IPS-18a (cell line): ENCODE measurements around the gene CRHBP.
"Not testable (repeated sequence)": the region's sequence is repeated elsewhere in the genome, so short reads cannot be mapped to it uniquely, and the experiment has no call there.

Experiments
- H3K27ac ChIP-seq: one replicate; pipeline ENCODE4 v1.5.1; 2013; ENCODE audit warnings: low read length
- H3K27me3 ChIP-seq: one replicate; pipeline ENCODE4 v1.6.1; 2013; ENCODE audit warnings: mild to moderate bottlenecking, low read length; ENCODE audit not compliant: control insufficient read depth, insufficient read depth
- H3K36me3 ChIP-seq: one replicate; pipeline ENCODE4 v1.6.1; 2013; ENCODE audit warnings: low read depth, low read length; ENCODE audit not compliant: control insufficient read depth
- H3K4me1 ChIP-seq: one replicate; pipeline ENCODE4 v1.6.1; 2013; ENCODE audit warnings: low read depth, low read length; ENCODE audit not compliant: control insufficient read depth
- H3K4me3 ChIP-seq: one replicate; pipeline ENCODE4 v1.5.1; 2013; ENCODE audit warnings: low read length
- H3K9ac ChIP-seq: one replicate; pipeline ENCODE4 v1.6.1; 2013; ENCODE audit warnings: mild to moderate bottlenecking, low read length, moderate library complexity
- H3K9me3 ChIP-seq: one replicate; pipeline ENCODE4 v1.6.1; 2013; ENCODE audit warnings: low read depth, low read length; ENCODE audit not compliant: control insufficient read depth

Gene CRHBP, protein sequence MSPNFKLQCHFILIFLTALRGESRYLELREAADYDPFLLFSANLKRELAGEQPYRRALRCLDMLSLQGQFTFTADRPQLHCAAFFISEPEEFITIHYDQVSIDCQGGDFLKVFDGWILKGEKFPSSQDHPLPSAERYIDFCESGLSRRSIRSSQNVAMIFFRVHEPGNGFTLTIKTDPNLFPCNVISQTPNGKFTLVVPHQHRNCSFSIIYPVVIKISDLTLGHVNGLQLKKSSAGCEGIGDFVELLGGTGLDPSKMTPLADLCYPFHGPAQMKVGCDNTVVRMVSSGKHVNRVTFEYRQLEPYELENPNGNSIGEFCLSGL

DNA sequence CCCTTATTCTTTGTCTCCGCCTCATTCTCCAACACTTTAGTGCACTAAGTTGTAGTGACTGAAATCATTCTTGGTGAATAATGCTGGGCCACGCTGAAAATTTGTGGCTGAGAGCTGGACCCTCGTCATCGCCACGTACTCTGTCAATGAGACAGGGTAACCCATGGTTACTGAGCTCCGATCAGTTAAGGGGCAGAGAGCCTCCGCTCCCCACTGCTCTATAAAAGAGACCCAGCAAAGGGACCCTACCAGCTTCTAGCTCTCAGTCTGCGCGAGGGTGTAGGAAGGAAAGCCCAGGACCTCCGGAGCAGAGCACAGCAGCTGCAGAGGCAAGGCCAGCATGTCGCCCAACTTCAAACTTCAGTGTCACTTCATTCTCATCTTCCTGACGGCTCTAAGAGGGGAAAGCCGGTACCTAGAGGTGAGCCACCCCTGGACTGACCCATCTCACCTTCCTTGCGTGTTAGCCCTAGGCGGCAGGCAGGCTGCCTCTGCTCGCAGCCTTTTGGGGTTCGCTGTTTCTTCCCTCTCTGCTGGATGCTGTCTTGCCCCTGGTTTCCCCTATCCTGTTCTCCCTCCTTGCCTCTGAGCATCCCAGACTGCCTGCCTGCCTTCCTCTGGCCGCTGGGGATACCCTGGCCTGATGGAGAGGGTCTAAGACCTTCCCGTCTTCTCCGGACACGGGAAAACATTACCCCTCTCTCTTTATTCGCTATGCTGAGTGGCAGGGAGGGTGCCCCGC, at the start of gene CRHBP:
TSS of gene CRHBP (plus strand) at position 251 of the 742 bp plus-strand sequence. CDS start at position 341, 90 bp downstream.
- Histone ChIP-seq H3K27me3 (peaks cover 59% of the 10 kb centered on the region), H3K9ac (no peak within 1 kb of the TSS), H3K4me3 (peak within 1 kb of the TSS; percentile 62), H3K27ac (no peak within 1 kb of the TSS), H3K9me3 (no peaks in the 10 kb centered on the region), H3K36me3 (no peaks in the 10 kb centered on the region), H3K4me1 (no peaks in the 10 kb centered on the region)

DNA sequence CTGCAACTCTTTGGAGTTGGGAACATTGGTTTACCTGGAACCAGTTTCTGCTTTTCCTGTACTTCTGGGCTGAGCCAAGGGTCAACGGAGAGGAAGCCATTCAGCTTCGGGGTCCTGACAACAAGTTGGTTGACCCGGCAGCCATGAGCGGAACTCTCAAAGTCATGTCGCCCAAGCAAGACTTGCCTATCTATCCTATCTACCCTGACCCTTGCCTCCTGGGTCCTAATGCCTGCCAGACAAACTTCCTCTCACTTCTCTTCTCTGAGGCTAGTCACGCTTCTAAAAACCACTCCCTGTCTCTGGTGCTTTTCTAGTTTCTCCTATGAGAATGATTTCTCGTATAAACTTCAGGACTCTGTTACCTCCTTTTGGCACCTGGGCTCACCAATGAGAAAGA, 44.7 kb upstream of the CRHBP start:
- no peaks in the 10 kb centered on the region for H3K4me1 ChIP-seq
- H3K9ac ChIP-seq = no peak overlapping the region
- no peak overlapping the region for H3K4me3 ChIP-seq
- no peaks in the 10 kb centered on the region for H3K36me3 ChIP-seq
- H3K9me3 ChIP-seq = no peaks in the 10 kb centered on the region
- no peak overlapping the region for H3K27ac ChIP-seq
- H3K27me3 ChIP-seq = no peaks in the 10 kb centered on the region

DNA sequence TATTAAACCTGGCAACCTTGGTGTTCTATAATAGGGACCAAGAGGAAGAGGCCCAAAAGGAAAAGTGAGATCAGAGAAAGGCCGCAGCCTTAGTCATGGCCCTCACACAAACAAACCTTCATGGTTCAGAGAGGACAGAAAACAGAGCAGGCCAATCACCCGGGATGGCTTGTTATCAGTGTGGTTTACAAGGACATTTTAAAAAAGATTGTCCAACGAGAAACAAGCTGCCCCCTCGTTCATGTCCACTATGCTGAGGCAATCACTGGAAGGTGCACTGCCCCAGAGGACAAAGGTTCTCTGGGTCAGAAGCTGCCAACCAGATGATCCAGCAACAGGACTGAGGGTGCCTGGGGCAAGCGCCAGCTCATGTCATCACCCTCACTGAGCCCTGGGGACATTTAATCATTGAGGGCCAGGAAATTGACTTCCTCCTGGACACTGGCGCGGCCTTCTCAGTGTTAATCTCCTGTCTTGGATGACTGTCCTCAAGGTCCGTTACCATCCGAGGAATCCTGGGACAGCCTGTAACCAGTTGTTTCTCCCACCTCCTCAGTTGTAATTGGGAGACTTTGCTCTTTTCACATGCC, 42.4 kb upstream of the CRHBP start:
- not testable (repeated sequence) for H3K4me1 ChIP-seq, H3K9ac ChIP-seq, H3K4me3 ChIP-seq, H3K27me3 ChIP-seq, H3K9me3 ChIP-seq, H3K27ac ChIP-seq, H3K36me3 ChIP-seq

- not testable (repeated sequence) for H3K27ac ChIP-seq, H3K4me3 ChIP-seq, H3K27me3 ChIP-seq, H3K4me1 ChIP-seq, H3K9ac ChIP-seq, H3K9me3 ChIP-seq, H3K36me3 ChIP-seq
Observed at GRCh38 chr5:76914671-76915070, 38.2 kb upstream of the CRHBP start.

DNA sequence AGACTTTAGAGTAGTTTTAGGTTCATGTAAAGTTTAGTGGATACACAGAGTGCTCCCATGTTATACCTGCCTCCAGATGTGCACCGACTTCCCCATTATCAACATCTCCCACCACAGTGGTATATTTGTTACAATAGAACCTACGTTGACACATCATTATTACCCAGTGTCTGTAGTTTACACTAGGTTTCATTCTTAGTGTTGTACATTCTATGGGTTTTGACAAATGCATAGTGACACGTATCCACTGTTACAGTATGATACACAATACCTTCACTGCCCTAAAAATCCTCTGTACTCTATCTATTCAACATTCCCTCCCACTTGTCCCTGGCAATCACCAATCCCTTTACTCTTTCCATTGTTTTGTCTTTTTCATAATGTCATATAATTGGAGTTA, 34.3 kb upstream of the CRHBP start:
- H3K36me3 ChIP-seq = no peaks in the 10 kb centered on the region
- H3K9me3 ChIP-seq = no peaks in the 10 kb centered on the region
- H3K27me3 ChIP-seq = no peaks in the 10 kb centered on the region

DNA sequence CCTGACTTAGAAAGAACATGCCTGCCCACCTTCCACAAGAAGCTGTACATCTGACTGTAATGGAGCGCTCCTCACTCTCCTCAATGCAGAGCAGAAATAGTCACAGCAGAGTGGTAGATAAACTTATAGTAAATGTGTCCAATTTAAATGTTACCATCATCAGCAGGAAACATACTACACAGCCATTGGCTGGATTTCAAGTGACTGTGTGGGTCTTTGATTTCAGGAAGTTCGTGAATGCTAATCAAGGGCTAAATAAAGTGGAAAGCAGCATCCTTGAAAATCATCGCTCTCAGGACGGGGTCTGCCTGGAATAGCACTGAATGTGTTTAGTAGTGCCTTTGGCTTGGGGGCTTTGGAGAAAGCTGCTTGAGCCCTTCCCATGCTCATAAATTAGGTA, 32.4 kb upstream of the CRHBP start:
- Histone ChIP-seq H3K36me3 (no peaks in the 10 kb centered on the region), H3K9ac (no peak overlapping the region), H3K9me3 (no peaks in the 10 kb centered on the region), H3K4me3 (no peak overlapping the region), H3K27ac (no peak overlapping the region), H3K4me1 (no peaks in the 10 kb centered on the region), H3K27me3 (no peaks in the 10 kb centered on the region)

More for the DNA sequence above, 34.3 kb upstream of the CRHBP start:
- no peak overlapping the region for H3K4me3 ChIP-seq
- no peak overlapping the region for H3K9ac ChIP-seq
- H3K27ac ChIP-seq = no peak overlapping the region
- H3K4me1 ChIP-seq = no peaks in the 10 kb centered on the region

DNA sequence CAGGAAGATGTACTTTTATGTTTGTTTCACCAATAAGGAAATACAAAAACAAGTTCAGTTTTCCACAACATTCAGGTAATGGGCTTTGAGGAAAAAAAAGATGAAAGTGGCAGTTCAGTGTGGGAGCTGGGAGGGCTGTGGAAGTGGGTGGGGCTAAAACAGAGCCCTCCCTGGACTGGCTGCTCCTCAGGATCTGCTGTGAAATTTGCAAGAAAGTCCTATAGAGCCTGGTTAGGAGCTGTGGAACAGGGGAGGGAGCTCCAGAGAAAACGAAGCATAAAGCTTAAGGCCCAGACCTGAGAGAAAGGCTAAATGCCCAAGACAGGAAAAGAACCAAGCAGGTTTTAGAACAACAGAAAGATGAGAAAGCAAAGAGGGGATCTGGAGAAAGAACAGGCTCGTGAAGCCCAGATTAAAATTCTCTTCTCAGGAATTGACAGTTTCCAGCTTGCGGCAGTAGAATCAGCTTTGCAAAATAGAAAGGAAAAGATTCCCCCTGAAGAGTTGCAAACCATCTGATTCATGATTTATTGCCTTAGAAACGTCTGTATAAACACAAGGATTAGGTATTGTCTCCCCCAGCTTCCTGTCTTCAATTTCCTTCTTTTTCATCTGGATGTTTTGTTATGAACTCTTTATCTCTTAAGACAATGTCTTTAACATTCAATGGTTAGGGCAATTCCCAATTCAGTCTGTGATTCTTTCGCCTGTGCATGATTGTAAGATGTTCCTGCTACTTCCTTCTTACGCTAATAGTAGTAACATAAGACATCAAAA, 26.3 kb upstream of the CRHBP start:
- no peak overlapping the region for H3K27ac ChIP-seq
- H3K4me3 ChIP-seq = no peak overlapping the region
- no peaks in the 10 kb centered on the region for H3K36me3 ChIP-seq
- H3K4me1 ChIP-seq = no peaks in the 10 kb centered on the region
- H3K9ac ChIP-seq = no peak overlapping the region
- no peaks in the 10 kb centered on the region for H3K27me3 ChIP-seq
- H3K9me3 ChIP-seq = no peaks in the 10 kb centered on the region

DNA sequence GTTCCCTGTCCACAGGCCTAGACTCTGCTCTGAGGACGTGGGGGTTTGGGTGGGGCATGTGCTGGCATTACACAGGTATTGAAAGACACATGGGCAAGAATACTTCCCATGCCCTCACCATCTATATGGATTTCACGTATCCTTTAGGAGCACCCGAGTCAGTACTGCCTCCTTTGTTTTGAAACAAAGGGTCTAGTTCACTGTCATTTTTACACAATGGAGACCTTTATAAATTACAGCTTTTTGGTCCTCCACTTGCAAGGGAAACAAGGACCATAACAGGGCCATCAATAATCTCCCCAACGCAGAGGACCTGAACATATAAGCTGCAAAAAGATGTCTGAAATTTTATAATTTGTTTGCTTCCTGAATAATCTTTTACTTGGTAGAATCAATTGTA, 24.9 kb upstream of the CRHBP start:
- H3K9me3 ChIP-seq = no peaks in the 10 kb centered on the region
- H3K36me3 ChIP-seq = no peaks in the 10 kb centered on the region
- H3K9ac ChIP-seq = no peak overlapping the region
- no peak overlapping the region for H3K4me3 ChIP-seq
- no peak overlapping the region for H3K27ac ChIP-seq
- H3K4me1 ChIP-seq = no peaks in the 10 kb centered on the region
- H3K27me3 ChIP-seq = no peaks in the 10 kb centered on the region

- H3K27me3 ChIP-seq = no peaks in the 10 kb centered on the region
- no peaks in the 10 kb centered on the region for H3K9me3 ChIP-seq
- no peaks in the 10 kb centered on the region for H3K4me1 ChIP-seq
- no peak overlapping the region for H3K27ac ChIP-seq
- no peak overlapping the region for H3K4me3 ChIP-seq
- no peak overlapping the region for H3K9ac ChIP-seq
- no peaks in the 10 kb centered on the region for H3K36me3 ChIP-seq
Observed at GRCh38 chr5:76930083-76930482, 22.8 kb upstream of the CRHBP start.

DNA sequence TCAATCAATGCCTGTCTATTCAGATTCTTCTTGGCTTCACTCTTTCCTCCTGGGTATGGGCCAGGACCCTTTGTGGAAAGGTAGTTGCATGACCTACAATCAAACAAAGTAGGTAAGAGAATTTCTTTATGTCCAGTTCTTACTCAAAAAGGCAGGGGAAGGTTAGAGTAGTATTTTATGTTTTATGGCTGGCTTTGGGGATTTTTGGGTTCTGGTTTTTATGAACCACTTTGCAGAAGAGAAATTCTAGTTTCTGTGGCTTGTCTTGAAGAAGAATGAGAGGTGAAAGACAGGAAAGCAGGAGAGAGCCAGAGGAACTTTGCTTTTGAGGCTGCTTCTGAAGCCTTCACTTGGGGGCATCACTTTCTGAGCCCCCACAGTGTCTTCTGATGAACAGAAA, 14.7 kb upstream of the CRHBP start:
- no peak overlapping the region for H3K27ac ChIP-seq
- no peak overlapping the region for H3K9ac ChIP-seq
- H3K4me1 ChIP-seq = no peaks in the 10 kb centered on the region
- no peaks in the 10 kb centered on the region for H3K36me3 ChIP-seq
- H3K4me3 ChIP-seq = no peak overlapping the region
- no peaks in the 10 kb centered on the region for H3K27me3 ChIP-seq
- H3K9me3 ChIP-seq = no peaks in the 10 kb centered on the region

DNA sequence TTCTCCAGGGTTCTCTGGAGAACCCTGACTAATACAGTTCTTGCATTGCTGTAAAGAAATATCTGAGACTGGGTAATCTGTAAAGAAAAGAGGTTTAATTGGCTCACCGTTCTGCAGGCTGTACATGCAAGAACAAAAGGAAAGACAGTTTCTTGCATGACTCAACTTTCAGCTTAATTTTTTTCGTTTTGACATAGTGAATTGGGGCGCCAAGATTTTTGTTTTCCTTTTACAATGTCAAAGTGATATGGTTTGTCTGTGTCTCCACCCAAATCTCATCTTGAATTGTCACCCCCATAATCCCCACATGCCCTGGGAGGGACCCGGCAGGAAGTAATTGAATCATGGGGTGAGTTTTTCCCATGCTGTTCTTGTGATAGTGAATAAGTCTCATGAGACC, 11.8 kb upstream of the CRHBP start:
- no peak overlapping the region for H3K9ac ChIP-seq
- no peaks in the 10 kb centered on the region for H3K27me3 ChIP-seq
- H3K9me3 ChIP-seq = no peaks in the 10 kb centered on the region
- H3K4me3 ChIP-seq = no peak overlapping the region
- H3K36me3 ChIP-seq = no peaks in the 10 kb centered on the region
- no peaks in the 10 kb centered on the region for H3K4me1 ChIP-seq
- no peak overlapping the region for H3K27ac ChIP-seq
